Neural crest cell (in vitro differentiated cells): ENCODE data around the gene RIMS1. TPM values are rescaled to one million over a fixed set of nuclear protein-coding genes. Genes with fewer than 3 reads are reported as not detected.

Experiments
- DNase-seq: peaks from one replicate; pipeline ENCODE4 v3.0.0; 2021; ENCODE audit warnings: low read depth, mixed read lengths, low spot score
- H3K27ac Mint-ChIP-seq: one replicate; pipeline ENCODE4 v1.8.0; 2021; ENCODE audit warnings: mild to moderate bottlenecking, mixed read lengths; ENCODE audit not compliant: unreplicated experiment
- H3K27me3 Mint-ChIP-seq: 2 replicates; pipeline ENCODE4 v1.8.0; 2021; ENCODE audit warnings: low read depth, mild to moderate bottlenecking, mixed read lengths
- H3K36me3 Mint-ChIP-seq: 2 replicates; pipeline ENCODE4 v1.8.0; 2021; ENCODE audit warnings: low read depth, mild to moderate bottlenecking, mixed read lengths
- H3K4me1 Mint-ChIP-seq: 2 replicates; pipeline ENCODE4 v1.8.0; 2021; ENCODE audit warnings: mixed read lengths
- H3K4me3 Mint-ChIP-seq: one replicate; pipeline ENCODE4 v1.8.0; 2021; ENCODE audit warnings: mild to moderate bottlenecking, mixed read lengths
- H3K9me3 Mint-ChIP-seq: 2 replicates; pipeline ENCODE4 v1.8.0; 2021; ENCODE audit warnings: mixed read lengths
- total RNA-seq: library from RNA; stranded (reverse); gene quantifications from 2 replicates; pipeline ENCODE4 v1.2.1, GENCODE V29; 2021
- TF ChIP-seq, protein P1 (sequence below): fragments of 200-600 bp; sonication (generic); conservative IDR thresholded peaks from 2 replicates; pipeline ENCODE4 v1.5.0; 2021; ENCODE audit warnings: antibody characterized with exemption, mild to moderate bottlenecking

RIMS1 gene
- total RNA-seq, 1 donor from 2014 or later = 4.5 TPM

- no peaks in the 10 kb centered on the region for H3K36me3 Mint-ChIP-seq
- H3K4me3 Mint-ChIP-seq = no peak overlapping the region
- TF ChIP-seq, protein P1, sequence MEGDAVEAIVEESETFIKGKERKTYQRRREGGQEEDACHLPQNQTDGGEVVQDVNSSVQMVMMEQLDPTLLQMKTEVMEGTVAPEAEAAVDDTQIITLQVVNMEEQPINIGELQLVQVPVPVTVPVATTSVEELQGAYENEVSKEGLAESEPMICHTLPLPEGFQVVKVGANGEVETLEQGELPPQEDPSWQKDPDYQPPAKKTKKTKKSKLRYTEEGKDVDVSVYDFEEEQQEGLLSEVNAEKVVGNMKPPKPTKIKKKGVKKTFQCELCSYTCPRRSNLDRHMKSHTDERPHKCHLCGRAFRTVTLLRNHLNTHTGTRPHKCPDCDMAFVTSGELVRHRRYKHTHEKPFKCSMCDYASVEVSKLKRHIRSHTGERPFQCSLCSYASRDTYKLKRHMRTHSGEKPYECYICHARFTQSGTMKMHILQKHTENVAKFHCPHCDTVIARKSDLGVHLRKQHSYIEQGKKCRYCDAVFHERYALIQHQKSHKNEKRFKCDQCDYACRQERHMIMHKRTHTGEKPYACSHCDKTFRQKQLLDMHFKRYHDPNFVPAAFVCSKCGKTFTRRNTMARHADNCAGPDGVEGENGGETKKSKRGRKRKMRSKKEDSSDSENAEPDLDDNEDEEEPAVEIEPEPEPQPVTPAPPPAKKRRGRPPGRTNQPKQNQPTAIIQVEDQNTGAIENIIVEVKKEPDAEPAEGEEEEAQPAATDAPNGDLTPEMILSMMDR = no peak
- no peak for DNase-seq
- H3K27ac Mint-ChIP-seq = no peak overlapping the region
- H3K4me1 Mint-ChIP-seq = peaks cover 12% of the 10 kb centered on the region
- H3K9me3 Mint-ChIP-seq = no peaks in the 10 kb centered on the region
- H3K27me3 Mint-ChIP-seq = no peaks in the 10 kb centered on the region
Measured at GRCh38 chr6:72348926-72349325, 462.6 kb downstream of the RIMS1 start.

- Mint-ChIP-seq H3K4me1 (peaks cover 12% of the 10 kb centered on the region), H3K27ac (no peak overlapping the region), H3K4me3 (no peak overlapping the region), H3K27me3 (no peaks in the 10 kb centered on the region), H3K36me3 (no peaks in the 10 kb centered on the region), H3K9me3 (no peaks in the 10 kb centered on the region)
- DNase-seq = no peak
- TF ChIP-seq, protein P1 = no peak
Measured at GRCh38 chr6:72350296-72350881, 464.0 kb downstream of the RIMS1 start.

DNA sequence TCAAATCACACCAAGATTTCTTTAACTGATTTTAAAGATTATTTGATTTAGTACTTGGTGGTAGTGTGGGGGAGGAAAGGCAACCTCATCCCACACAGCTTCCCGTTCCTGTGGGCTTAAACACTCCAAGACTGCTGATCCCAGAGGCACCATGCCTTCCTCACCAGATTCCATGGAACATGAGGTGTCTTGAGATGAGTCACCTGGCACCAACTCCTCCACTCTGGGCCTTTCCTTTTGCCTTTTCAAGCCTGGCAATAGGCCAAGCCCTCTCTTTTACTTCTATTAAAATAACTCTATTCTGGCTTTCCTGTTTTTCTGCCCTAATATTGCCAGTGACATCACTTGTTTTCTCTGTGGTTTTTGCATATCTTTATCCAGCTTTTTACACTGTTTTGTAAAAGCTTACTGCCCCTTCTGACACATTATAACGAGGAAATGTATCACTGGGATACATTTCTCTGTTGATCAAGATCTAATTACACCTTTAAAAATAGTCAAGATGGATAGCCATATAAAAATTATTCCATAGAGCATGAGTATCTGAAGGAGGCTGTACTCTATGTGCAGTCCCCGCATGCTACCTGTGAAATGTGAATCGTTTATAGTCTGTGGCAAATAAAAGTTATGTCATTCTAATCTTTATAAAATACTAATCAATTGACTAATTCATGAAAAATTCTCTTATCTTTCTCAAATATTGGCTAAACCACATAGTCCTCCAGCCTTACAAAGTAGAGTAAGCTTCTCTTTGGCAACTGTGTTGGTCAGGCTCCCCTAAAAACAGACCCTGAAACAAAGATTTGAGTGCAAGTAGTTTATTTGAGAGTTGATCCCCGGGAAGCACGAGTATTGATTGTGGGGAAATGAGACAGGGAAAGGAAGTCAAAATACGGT is 477.7 kb downstream of the RIMS1 start:
- Mint-ChIP-seq H3K27me3 (no peaks in the 10 kb centered on the region), H3K27ac (no peak overlapping the region), H3K9me3 (no peaks in the 10 kb centered on the region), H3K36me3 (no peaks in the 10 kb centered on the region), H3K4me3 (no peak overlapping the region), H3K4me1 (no peaks in the 10 kb centered on the region)
- no peak for DNase-seq
- TF ChIP-seq, protein P1 = no peak

- no peaks in the 10 kb centered on the region for H3K9me3 Mint-ChIP-seq
- no peak for DNase-seq
- H3K27ac Mint-ChIP-seq = no peak overlapping the region
- no peak overlapping the region for H3K4me3 Mint-ChIP-seq
- H3K27me3 Mint-ChIP-seq = no peaks in the 10 kb centered on the region
- TF ChIP-seq, protein P1 = no peak
- H3K4me1 Mint-ChIP-seq = no peaks in the 10 kb centered on the region
- H3K36me3 Mint-ChIP-seq = no peaks in the 10 kb centered on the region
Measured at GRCh38 chr6:72365773-72366172, 479.4 kb downstream of the RIMS1 start.

GRCh38 chr6:72367439-72367838 is 481.1 kb downstream of the RIMS1 start:
- Mint-ChIP-seq H3K9me3 (no peaks in the 10 kb centered on the region), H3K4me3 (no peak overlapping the region), H3K27me3 (no peaks in the 10 kb centered on the region), H3K4me1 (no peaks in the 10 kb centered on the region), H3K27ac (no peak overlapping the region), H3K36me3 (no peaks in the 10 kb centered on the region)
- no peak for DNase-seq
- TF ChIP-seq, protein P1 = no peak
